Measurements from ENCODE around the gene HNRNPLL. TPM values are rescaled to one million over a fixed set of nuclear protein-coding genes. Genes with fewer than 3 reads are reported as not detected.

HNRNPLL gene
- total RNA-seq, 1 donor from 2014 or later: 56.8 TPM

DNA sequence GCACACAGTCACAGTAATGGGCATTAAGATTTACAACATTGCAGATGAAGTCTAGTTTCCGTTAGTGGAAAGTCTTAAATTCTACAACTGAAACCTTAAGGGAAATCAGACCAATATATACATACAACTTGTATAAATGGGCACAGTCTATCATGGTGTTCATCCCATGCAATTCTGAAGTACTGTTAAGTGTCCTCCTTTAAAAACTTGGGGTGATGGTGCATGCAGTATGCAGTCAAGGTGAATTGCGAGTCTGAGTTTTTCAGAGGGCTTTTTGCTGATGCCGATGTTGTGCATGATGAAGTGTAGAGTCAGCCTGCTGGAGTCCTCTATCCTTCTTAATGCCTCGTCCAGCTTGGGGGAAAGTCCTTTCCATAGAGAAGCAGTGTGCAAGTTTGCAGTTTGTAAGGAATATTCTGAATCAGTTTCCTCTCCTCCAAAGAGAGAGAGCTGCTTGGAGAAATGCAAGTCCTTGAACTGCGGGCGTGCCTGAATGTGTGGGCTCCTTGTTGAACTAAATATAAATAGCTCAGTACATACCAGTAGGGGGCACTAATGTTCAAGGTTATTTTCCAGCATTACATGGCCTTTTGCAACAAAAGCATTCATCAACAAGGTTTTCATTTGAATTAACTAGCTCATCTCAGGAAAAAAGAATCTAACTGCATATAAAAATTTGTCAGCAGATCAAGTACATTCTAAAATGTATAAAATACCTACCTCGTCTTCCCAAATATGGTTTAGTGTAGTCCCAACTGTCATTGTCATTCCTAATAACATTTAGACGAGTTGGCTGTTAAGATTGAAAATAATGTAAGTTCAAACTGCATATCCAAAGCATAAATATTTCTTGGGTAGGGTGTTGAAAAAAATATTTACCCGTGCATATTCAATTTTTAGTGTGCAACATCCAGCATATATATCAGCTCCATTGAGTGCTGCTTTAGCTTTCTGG is 21.3 kb downstream of the HNRNPLL start:
- intact Hi-C loops (cut with DNase I): no loop called here
- peaks cover 32% of the 10 kb centered on the region for H3K36me3 ChIP-seq
- TF ChIP-seq, protein P1, sequence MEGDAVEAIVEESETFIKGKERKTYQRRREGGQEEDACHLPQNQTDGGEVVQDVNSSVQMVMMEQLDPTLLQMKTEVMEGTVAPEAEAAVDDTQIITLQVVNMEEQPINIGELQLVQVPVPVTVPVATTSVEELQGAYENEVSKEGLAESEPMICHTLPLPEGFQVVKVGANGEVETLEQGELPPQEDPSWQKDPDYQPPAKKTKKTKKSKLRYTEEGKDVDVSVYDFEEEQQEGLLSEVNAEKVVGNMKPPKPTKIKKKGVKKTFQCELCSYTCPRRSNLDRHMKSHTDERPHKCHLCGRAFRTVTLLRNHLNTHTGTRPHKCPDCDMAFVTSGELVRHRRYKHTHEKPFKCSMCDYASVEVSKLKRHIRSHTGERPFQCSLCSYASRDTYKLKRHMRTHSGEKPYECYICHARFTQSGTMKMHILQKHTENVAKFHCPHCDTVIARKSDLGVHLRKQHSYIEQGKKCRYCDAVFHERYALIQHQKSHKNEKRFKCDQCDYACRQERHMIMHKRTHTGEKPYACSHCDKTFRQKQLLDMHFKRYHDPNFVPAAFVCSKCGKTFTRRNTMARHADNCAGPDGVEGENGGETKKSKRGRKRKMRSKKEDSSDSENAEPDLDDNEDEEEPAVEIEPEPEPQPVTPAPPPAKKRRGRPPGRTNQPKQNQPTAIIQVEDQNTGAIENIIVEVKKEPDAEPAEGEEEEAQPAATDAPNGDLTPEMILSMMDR (IDR thresholded peaks at IDR 0.05): peak; percentile 70

DNA sequence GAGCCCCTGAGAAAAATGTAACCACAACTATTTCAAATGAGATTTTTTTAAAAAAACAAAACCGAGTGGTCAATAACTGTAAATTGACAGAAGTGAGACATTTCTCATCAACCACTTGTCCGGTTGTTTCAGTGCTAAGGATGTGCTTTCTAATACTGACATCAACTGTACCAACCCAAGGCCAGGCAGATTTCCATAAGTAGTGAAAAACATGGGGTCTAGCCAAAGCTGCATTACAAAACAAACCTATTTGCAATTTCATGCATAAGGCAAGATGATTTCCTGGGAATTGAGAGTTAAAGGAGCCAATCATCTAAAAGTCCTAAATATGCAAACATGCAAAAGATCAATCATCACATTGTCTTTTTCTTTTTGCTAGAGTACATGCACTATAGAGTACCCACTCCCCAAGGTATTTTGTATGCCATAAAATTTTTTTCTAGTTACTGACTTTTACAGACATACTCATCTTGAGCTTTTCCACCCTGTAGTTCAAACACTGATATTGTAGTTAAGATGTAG is 22.6 kb downstream of the HNRNPLL start:
- TF ChIP-seq, protein P1 (IDR thresholded peaks at IDR 0.05): no peak
- no peak overlapping the region for H3K27ac ChIP-seq
- DNase-seq (no peak), ATAC-seq (no peak)
- no peaks in the 10 kb centered on the region for H3K27me3 ChIP-seq
- H3K4me1 ChIP-seq: peaks cover 3% of the 10 kb centered on the region
- H3K36me3 ChIP-seq: peaks cover 42% of the 10 kb centered on the region
- intact Hi-C loops (cut with DNase I): no loop called here
- no peaks in the 10 kb centered on the region for H3K9me3 ChIP-seq
- no peak overlapping the region for H3K4me3 ChIP-seq

More for the DNA sequence above, 21.3 kb downstream of the HNRNPLL start:
- H3K9me3 ChIP-seq: no peaks in the 10 kb centered on the region
- H3K27ac ChIP-seq: no peak overlapping the region
- peaks cover 6% of the 10 kb centered on the region for H3K4me1 ChIP-seq
- H3K4me3 ChIP-seq: no peak overlapping the region
- DNase-seq (no peak), ATAC-seq (peak; percentile 95)
- H3K27me3 ChIP-seq: no peaks in the 10 kb centered on the region

DNA sequence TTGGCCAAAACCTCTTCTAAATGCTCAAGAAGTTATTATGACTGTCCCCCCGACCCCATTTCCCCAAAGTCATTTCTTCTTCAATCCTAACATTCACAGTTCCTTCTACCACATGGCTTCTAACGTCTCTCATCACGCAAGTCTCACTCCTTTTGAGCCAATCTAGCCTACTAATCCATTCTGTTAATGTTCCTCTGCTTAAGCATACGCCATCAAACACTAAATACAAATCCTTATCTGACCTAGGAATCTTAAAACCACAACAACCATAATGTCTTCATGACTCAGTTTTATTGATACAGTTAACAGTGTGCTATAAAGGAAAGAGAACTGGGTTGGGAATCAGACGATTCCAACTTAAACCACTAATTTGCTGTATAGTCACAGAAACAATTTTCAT is 23.9 kb downstream of the HNRNPLL start:
- no peak overlapping the region for H3K4me3 ChIP-seq
- DNase-seq: no peak
- H3K9me3 ChIP-seq: no peaks in the 10 kb centered on the region
- H3K27me3 ChIP-seq: no peaks in the 10 kb centered on the region
- TF ChIP-seq, protein P1 (IDR thresholded peaks at IDR 0.05): no peak
- no peak for ATAC-seq
- intact Hi-C loops (cut with DNase I): no loop called here
- H3K4me1 ChIP-seq: peaks cover 3% of the 10 kb centered on the region
- peaks cover 32% of the 10 kb centered on the region for H3K36me3 ChIP-seq
- H3K27ac ChIP-seq: no peak overlapping the region

DNA sequence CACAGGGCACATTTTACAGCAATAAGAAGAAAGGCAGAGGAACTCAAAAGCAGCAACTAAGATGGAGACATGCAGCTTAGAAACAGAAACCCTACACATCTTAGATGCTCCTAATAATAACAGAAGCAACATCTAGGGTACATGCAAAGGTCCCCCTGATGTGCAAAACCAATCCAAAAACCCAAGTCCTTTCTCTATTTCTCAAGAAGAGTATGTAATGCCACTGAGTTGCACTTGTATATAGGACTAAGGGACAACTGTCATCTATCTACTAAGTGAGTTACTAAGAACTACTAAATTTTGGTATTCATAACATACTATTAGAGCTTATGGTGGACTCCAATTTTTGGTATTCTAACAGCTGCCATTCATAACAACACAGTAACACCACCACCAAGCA is 28.4 kb downstream of the HNRNPLL start:
- H3K4me3 ChIP-seq: no peak overlapping the region
- ATAC-seq (no peak), DNase-seq (no peak)
- peaks cover 5% of the 10 kb centered on the region for H3K4me1 ChIP-seq
- H3K36me3 ChIP-seq: peaks cover 55% of the 10 kb centered on the region
- TF ChIP-seq, protein P1 (IDR thresholded peaks at IDR 0.05): no peak
- intact Hi-C loops (cut with DNase I): no loop called here
- no peak overlapping the region for H3K27ac ChIP-seq
- no peaks in the 10 kb centered on the region for H3K9me3 ChIP-seq
- H3K27me3 ChIP-seq: no peaks in the 10 kb centered on the region

DNA sequence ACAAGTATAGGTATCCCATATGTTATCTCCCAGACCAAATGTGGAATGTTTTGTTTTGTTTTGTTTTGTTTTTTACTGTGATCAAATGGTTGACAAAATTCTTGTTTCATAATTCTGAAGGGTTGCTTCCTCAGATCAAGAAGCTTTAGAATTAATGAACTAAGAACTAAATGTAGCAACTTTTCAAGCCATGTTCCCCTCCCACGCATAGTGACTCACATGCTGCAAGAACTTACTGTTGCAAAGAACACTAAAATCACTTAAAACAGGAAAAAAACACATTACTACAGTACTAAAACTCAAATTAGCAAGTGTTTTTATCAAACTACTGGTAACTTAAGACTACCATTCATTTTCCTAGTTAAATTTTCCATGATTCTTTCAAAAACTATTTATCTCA is 30.6 kb downstream of the HNRNPLL start:
- Histone ChIP-seq H3K4me3 (no peak overlapping the region), H3K27me3 (no peaks in the 10 kb centered on the region), H3K4me1 (peaks cover 5% of the 10 kb centered on the region), H3K9me3 (no peaks in the 10 kb centered on the region), H3K27ac (no peak overlapping the region), H3K36me3 (peaks cover 76% of the 10 kb centered on the region)
- intact Hi-C loops (cut with DNase I): no loop called here
- ATAC-seq: peak; percentile 61
- TF ChIP-seq, protein P1 (IDR thresholded peaks at IDR 0.05): no peak
- no peak for DNase-seq
